Measurements from ENCODE around the gene FGGY.
"Not testable (repeated sequence)": the region's sequence is repeated elsewhere in the genome, so short reads cannot be mapped to it uniquely, and the experiment has no call there.

Gene FGGY

DNA sequence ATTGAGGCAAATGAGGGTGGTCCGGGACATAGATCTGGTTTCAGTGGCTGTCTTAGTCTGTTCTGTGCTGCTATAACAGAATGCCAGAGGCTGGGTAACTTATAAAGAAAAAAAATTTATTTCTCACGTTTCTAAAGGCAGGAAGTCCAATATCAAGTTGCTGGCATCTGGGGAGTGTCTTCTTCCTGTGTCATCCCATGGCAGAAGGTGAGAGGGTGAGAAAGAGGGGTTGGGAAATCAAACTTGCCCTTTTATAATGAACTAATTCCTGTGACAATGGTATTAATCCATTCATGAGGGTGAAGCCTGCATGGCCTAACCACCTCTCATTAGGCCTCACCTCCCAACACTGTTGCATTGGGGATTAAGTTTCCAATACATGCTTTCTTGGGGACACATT lies 3.7 kb upstream of the FGGY start:
- in situ Hi-C loops (cut with HindIII; ENCODE audit: low sequenced_read_pairs), result no loop called here
- DNase-seq (ENCODE audit: low read depth), result no peak
- TF ChIP-seq, protein P1, sequence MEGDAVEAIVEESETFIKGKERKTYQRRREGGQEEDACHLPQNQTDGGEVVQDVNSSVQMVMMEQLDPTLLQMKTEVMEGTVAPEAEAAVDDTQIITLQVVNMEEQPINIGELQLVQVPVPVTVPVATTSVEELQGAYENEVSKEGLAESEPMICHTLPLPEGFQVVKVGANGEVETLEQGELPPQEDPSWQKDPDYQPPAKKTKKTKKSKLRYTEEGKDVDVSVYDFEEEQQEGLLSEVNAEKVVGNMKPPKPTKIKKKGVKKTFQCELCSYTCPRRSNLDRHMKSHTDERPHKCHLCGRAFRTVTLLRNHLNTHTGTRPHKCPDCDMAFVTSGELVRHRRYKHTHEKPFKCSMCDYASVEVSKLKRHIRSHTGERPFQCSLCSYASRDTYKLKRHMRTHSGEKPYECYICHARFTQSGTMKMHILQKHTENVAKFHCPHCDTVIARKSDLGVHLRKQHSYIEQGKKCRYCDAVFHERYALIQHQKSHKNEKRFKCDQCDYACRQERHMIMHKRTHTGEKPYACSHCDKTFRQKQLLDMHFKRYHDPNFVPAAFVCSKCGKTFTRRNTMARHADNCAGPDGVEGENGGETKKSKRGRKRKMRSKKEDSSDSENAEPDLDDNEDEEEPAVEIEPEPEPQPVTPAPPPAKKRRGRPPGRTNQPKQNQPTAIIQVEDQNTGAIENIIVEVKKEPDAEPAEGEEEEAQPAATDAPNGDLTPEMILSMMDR (IDR thresholded peaks at IDR 0.05; ENCODE audit: low read depth, low read length, missing control alignments), result no peak
- H3K4me3 ChIP-seq (ENCODE audit: low read depth, low read length), result no peak overlapping the region

DNA sequence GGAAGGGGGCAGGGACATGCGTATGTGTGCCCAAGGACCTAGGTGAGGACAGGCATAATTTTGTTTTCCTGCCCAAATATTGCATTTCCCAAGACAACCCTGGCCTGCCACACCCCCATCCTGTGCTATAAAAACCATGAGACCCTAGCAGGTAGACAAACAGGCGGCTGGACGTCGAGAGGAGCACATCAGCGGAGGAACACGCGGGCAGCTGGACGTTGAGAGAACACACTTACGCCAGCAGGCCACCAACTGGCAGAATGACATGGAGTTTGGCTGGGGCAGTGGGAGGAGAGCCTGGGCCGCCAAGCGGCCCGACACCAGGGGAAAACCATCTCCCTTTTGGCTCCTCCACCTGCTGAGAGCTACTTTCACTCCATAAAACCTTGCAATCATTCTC lies 3.0 kb upstream of the FGGY start:
- no peak for DNase-seq (ENCODE audit: low read depth)
- TF ChIP-seq, protein P1 (IDR thresholded peaks at IDR 0.05; ENCODE audit: low read depth, low read length, missing control alignments), result no peak
- in situ Hi-C loops (cut with HindIII; ENCODE audit: low sequenced_read_pairs), result no loop called here
- no peak overlapping the region for H3K4me3 ChIP-seq (ENCODE audit: low read depth, low read length)

DNA sequence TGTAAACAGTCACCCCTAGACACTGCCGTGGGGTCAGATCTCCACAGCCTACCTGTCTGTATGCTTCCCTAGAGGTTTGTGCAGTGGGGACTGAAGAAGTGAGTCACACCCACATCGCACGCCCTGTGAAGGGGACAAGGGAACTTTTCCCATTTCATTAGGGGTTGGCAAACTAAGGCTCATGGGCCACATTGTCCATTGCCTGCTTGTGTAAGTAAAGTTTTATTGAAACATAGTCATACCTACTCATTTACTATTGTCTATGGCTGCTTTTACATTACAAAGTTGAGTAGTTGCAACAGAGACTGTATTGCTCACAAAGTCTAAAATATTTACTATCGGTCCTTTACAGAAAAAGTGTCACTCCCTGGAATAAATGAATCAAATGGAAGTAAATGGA lies 2.5 kb upstream of the FGGY start:
- TF ChIP-seq, protein P1 (IDR thresholded peaks at IDR 0.05; ENCODE audit: low read depth, low read length, missing control alignments), result no peak
- no peak overlapping the region for H3K4me3 ChIP-seq (ENCODE audit: low read depth, low read length)
- in situ Hi-C loops (cut with HindIII; ENCODE audit: low sequenced_read_pairs), result no loop called here
- DNase-seq (ENCODE audit: low read depth), result no peak

DNA sequence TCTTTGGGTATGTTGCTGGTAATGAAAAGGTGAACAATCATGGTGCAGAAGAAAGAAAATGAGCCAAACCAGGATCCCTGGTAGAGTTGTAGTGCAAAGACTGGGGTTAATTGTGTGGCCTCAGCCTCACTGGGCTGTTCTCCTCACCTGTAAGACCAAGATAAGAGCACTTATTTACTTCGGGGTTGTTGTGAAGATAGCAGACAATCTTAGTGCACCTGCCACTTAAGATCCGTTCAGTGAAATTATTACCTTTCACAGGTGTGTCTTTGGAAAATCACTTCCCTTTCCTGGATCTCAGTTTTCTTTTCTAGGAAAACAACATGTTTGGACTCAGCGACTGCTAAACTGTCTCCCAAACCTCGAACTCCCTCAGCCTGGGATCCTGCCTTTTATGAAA lies 1.3 kb upstream of the FGGY start:
- no peak overlapping the region for H3K4me3 ChIP-seq (ENCODE audit: low read depth, low read length)
- in situ Hi-C loops (cut with HindIII; ENCODE audit: low sequenced_read_pairs), result no loop called here
- TF ChIP-seq, protein P1 (IDR thresholded peaks at IDR 0.05; ENCODE audit: low read depth, low read length, missing control alignments), result no peak
- DNase-seq (ENCODE audit: low read depth), result no peak

DNA sequence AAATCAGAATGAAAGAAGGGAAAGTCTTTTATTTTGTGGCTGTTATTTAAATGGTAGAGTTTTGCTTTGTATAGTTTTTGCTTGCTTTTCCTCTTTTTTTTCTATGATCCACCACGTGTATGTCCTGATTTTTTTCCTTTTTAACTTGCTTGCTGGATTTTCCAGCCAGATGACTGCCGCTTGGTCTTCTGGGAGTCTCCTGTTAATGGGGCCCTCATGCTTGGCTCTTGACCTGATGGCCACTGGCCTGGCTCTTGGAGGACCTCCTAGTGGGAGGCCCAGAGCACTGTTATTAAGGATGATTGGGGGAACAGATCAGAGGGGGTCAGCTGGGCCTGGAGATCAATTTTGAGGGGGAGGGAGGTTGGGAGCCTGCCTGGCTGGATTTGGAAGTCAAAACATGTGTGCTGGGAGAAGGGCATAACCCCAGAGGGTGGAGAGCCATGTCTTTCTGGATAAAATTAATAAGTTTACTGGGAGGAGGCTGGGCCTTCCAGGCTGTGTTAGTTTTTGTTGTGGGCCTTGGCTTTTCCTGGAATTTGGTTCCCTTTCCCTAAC lies 1.2 kb downstream of the FGGY start:
- no peak for DNase-seq (ENCODE audit: low read depth)
- TF ChIP-seq, protein P1 (IDR thresholded peaks at IDR 0.05; ENCODE audit: low read depth, low read length, missing control alignments), result no peak
- no peak overlapping the region for H3K4me3 ChIP-seq (ENCODE audit: low read depth, low read length)
- in situ Hi-C loops (cut with HindIII; ENCODE audit: low sequenced_read_pairs), result no loop called here

DNA sequence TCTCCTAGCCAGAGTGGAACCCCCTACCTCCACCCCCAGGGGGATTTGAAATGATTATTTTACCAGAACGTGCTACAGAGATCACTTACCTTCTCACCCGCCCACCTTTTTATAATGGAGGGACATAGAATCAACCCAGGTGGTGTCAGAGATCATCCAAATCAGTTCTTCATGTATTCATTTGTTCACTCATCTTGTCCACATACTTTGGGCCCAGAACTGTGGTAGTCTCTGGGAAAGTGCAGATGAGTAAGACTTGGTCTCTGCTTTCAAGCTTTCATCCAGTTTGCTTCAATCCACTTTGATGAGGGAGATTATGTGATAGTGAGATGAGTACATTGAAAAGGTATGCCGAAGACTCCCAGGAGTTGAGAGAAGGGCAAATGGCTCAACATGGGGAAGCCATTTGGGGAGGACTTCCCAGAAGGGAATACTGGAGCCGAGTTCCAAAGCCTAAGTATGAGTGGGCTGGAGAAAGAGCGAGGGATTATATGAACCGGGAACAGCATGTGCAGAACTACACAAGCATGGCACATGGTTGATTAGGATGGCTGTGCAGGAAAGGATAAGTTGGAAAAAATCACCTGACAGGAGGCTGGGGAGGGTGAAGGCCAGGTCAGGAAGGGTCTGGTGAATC lies 1.9 kb downstream of the FGGY start:
- H3K4me3 ChIP-seq (ENCODE audit: low read depth, low read length), result no peak overlapping the region
- in situ Hi-C loops (cut with HindIII; ENCODE audit: low sequenced_read_pairs), result no loop called here
- TF ChIP-seq, protein P1 (IDR thresholded peaks at IDR 0.05; ENCODE audit: low read depth, low read length, missing control alignments), result no peak
- no peak for DNase-seq (ENCODE audit: low read depth)

DNA sequence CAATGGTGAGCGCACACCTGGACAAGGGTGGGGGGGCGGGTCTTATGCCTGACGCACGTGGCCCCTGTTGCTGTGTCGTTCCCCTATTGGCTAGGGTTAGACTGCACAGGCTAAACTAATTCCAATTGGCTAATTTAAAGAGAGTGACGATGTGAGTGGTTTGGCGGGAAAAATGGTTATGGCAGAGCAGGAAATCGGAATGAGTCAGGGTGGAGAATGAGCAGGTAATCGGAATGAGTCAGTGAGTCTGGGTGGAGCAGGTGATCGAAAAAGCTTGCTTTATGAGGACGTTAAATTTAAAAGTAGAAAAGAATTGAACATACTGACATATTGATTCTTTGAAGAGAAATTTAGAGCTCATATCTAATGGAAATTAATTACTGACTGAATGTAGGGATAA lies 2.8 kb downstream of the FGGY start:
- DNase-seq (ENCODE audit: low read depth); H3K4me3 ChIP-seq (ENCODE audit: low read depth, low read length); in situ Hi-C loops (cut with HindIII; ENCODE audit: low sequenced_read_pairs): not testable (repeated sequence)
